C4-2B (cell line): ENCODE measurements around the gene ITPA.
A peak's percentile ranks its signal among the peaks of the same experiment; 100 is the strongest.

ENCODE experiments used
- H3K27ac ChIP-seq: fragments of 450-650 bp; 2 replicates; pipeline ENCODE4 v1.5.1; 2017
- ZFX ChIP-seq: fragments of 450-650 bp; IDR thresholded peaks from 2 replicates; pipeline ENCODE4 v1.6.1; 2017
- TF ChIP-seq, protein P1 (sequence below): fragments of 450-650 bp; conservative IDR thresholded peaks from 2 replicates; pipeline ENCODE4 v1.5.1; 2017; ENCODE audit warnings: mild to moderate bottlenecking

The ITPA gene

DNA sequence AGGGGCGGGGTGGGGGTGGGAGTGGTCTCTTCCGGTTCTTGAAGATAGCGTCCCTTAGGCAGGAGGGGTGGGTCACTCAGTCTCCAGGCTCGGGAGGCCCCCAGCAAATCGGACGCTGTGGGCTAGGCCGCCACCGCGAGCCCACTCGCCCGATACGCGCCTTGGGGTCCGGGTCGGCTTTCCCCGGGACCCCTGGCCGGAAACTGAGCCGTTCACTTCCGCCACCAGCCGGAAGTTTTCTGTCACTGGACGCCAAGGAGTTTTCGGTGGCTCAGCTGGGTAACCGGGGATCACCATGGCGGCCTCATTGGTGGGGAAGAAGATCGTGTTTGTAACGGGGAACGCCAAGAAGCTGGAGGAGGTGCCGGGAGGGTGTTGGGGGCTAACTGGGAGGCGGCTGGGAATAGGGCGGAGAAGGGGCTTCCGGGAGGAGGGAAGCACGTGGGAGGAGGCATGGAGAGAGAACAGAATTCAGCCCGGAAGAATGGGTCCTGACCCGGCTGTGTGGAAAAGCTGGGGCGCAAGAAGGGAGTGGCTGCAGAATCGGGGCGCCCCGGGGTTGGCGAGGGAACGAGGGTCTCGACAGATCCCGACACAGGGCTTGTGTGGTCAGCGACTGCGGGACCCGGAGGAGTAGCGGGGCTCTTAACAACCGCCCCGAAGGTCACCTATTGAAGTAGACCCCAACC lies at the start of gene ITPA:
Gene ITPA, plus strand, starts transcription at position 242 of the 689 bp plus-strand sequence. Its CDS starts 54 bp downstream, at position 296.
- H3K27ac ChIP-seq, result peak within 1 kb of the TSS; percentile 88
- TF ChIP-seq, protein P1, sequence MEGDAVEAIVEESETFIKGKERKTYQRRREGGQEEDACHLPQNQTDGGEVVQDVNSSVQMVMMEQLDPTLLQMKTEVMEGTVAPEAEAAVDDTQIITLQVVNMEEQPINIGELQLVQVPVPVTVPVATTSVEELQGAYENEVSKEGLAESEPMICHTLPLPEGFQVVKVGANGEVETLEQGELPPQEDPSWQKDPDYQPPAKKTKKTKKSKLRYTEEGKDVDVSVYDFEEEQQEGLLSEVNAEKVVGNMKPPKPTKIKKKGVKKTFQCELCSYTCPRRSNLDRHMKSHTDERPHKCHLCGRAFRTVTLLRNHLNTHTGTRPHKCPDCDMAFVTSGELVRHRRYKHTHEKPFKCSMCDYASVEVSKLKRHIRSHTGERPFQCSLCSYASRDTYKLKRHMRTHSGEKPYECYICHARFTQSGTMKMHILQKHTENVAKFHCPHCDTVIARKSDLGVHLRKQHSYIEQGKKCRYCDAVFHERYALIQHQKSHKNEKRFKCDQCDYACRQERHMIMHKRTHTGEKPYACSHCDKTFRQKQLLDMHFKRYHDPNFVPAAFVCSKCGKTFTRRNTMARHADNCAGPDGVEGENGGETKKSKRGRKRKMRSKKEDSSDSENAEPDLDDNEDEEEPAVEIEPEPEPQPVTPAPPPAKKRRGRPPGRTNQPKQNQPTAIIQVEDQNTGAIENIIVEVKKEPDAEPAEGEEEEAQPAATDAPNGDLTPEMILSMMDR, result no peak
- TF ChIP-seq ZFX, result no peak

DNA sequence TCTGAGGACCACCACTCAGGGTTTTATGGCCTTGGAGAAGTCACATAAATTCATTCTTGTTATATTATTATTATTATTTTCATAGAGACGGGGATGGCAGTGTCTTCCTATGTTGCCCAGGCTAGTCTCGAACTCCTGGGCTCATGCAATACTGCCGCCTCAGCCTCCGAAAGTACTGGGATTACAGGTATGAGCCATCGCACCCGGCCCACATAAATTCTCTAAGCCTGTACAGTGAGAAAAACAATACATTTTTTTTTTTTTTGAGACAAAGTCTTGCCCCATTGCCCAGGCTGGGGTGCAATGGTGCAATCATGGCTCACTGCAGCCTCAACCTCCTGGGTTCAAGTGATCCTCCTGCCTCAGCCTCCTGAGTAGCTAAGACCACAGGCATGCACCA lies 48.9 kb upstream of the ITPA start:
- no peak for TF ChIP-seq ZFX
- TF ChIP-seq, protein P1, result no peak
- H3K27ac ChIP-seq, result peak overlapping the region; percentile 88

DNA sequence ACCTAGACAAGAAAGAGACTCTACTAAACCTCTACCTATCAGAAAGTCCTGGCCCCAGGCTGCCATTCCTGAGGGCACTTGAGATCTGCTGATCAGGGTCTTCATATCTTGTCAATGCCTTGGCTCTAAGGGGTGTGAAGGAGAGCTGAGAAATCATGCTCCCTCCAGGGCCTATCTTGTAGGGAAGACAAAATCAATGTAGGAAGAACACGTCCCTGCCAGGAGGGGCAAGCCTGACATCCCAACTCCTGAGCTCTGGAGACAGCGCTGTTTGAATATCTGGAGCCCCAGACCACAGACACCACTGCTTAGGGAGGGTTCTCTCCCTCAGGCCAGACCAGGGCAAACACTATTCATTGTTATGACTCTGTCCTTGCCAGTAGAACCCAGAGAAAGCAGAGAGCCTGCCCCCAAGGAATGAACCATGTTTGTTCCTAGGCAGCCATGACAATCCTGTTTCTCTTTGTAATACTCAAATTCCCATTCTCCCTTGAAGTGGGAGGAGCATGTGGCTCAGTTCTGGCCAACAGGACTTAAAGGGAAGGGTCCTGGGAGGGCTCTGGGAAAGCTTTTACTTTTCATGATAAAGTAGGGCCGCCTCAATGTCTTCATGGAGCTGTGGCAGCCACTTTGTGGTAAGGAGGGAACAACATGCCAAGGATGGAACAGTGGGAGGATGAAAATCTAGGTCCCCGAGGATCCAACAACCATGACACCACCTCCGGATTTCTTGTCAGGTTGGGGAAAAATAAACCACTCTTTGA lies 47.8 kb upstream of the ITPA start:
- TF ChIP-seq, protein P1, result no peak
- no peak overlapping the region for H3K27ac ChIP-seq

DNA sequence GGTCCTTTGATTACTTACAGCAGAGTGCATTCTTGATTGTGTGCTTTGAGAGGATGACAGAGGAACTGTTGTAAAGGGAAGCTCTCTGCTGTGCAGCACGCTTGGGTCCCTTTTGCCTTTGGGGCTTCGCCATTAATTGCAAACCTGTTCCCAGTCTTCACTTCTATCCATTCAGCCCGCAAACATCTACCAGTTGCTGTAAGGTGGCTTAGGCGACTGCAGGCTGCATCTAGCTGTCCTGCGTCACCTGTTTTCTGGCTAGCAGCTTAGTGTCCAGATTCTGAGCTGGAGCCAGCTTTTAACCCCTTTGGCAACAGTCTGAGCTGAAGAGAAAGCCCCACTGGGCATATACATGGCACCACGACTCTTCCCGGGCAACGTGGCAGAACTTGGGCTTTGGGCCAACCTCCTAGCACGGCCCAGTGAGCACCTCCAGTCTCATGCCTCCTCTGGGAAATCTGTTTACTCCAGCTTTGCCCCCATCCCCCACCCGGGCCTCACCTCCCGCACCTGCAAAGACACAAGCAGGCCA lies 47.2 kb upstream of the ITPA start:
- no peak for TF ChIP-seq ZFX
- TF ChIP-seq, protein P1, result no peak
- no peak overlapping the region for H3K27ac ChIP-seq

DNA sequence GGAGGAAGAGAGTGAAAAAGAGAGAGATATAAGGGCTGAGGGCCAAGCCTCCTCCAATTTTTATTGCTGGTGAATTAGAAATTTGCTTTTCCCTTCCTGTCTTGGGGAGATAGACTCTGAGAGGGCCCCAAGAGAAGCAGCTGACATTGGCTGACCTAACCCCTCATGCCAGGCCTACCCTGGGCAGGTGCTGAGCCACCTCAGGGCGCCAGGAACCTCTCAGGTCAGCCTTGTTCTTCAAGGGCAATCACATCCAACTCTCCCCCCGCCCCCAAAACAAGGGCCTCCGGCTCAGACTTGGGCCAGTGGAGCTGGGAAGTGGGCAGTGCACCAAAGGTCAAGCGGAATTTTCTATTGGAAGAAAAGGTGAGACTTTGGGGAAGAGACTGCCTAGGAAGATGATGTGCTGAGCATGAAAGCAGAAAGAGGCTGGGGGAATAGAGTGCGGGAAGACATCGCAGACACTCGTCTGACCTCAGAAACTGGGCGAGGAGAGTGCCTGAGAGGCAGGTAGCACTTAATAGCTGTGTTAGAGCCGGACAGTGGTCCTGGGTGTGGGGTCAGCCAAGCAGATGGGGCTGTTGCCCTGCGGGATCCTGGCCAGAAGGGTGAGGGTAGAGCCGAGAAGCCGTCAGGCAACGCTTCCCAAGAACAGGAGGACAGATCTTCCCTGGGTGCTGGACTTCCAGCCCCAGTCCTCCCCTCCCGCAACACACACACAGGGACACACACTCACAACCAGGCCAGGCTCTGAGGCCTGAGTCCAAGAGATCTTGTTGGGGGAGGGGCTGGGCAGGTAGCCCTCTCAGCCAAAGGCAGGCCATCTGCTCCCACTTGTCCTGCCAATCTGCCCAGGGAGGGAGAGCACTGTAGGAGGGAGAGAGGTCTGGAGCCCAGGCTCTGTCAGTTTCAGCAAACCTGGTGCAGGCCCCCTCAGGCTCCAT lies 45.9 kb upstream of the ITPA start:
- no peak overlapping the region for H3K27ac ChIP-seq
- no peak for TF ChIP-seq ZFX
- TF ChIP-seq, protein P1, result no peak

DNA sequence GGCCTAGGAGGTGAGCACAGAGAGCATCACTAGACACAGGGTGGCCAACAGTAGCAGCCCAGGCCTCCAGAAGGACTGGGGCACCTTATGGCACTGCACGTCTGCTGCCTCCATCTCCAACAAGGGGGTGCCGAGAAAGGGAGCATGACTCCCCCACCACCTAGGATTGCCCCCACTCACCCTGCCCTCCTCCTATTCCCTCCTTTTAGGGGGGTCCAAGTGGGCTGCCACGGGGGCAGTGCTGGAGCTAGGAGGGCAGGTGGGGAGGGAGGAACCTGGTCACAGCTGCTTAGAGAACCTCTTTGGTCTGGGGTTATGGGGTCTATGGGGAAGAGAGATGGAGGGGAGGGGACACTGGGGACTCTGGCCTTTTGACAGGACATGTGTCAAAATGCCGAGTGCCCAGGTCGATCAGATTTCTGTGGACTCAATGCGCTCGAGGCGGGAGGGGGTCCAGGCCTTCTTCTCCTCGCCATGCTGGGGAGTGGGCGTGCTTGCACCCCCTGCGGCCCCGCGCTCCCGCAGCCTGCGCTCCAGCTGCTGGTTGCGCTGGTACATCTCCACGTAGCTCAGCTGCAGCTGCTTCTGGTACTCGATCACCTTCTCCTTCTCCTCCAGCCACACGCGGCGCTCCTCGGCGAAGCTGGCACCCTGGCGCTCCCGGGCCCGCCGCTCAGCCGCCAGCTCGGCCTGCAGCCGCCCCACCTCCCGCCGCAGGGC lies 45.1 kb upstream of the ITPA start:
- no peak for TF ChIP-seq ZFX
- TF ChIP-seq, protein P1, result no peak
- H3K27ac ChIP-seq, result no peak overlapping the region
